ENCODE data around the gene KDM5A.

DNA sequence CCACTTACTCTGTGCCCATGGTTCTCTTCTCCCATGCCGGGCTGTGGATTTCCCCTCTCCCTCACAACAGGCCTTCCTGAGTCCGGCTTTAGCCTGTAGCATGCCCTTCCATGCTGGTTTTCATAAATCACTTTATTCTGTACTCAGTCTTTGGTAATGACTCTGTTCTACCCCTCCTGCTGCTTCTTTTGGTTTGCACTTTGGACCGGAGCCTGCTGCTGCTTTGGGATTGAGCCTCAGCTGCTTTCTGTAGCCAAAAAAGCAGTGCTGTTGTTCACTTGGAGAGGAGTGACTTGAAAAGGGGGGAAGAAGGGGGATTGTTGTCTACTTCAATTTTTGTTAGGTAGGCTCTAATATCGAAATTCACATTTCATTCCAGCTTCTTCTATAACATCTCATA lies 118.0 kb downstream of the KDM5A start:
- TF ChIP-seq, protein P1, sequence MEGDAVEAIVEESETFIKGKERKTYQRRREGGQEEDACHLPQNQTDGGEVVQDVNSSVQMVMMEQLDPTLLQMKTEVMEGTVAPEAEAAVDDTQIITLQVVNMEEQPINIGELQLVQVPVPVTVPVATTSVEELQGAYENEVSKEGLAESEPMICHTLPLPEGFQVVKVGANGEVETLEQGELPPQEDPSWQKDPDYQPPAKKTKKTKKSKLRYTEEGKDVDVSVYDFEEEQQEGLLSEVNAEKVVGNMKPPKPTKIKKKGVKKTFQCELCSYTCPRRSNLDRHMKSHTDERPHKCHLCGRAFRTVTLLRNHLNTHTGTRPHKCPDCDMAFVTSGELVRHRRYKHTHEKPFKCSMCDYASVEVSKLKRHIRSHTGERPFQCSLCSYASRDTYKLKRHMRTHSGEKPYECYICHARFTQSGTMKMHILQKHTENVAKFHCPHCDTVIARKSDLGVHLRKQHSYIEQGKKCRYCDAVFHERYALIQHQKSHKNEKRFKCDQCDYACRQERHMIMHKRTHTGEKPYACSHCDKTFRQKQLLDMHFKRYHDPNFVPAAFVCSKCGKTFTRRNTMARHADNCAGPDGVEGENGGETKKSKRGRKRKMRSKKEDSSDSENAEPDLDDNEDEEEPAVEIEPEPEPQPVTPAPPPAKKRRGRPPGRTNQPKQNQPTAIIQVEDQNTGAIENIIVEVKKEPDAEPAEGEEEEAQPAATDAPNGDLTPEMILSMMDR (IDR thresholded peaks at IDR 0.05; ENCODE audit: poor library complexity, severe bottlenecking), result no peak
- TF ChIP-seq SMC3 (conservative IDR thresholded peaks at IDR 0.05; ENCODE audit: poor library complexity), result no peak
- TF ChIP-seq EP300 (conservative IDR thresholded peaks at IDR 0.05; ENCODE audit: poor library complexity, severe bottlenecking), result no peak
- no peak for TF ChIP-seq EZH2 (IDR thresholded peaks at IDR 0.05; ENCODE audit: borderline replicate concordance, insufficient read depth, low read length, poor library complexity, severe bottlenecking)
- no peak for TF ChIP-seq POLR2AphosphoS5 (IDR thresholded peaks at IDR 0.05)
- no peak for TF ChIP-seq MXI1 (conservative IDR thresholded peaks at IDR 0.05; ENCODE audit: poor library complexity, severe bottlenecking)
- no peak for TF ChIP-seq RAD21 (conservative IDR thresholded peaks at IDR 0.05)
- no peak for TF ChIP-seq TAF1 (IDR thresholded peaks at IDR 0.05; ENCODE audit: low read depth)
- TF ChIP-seq, protein P2, sequence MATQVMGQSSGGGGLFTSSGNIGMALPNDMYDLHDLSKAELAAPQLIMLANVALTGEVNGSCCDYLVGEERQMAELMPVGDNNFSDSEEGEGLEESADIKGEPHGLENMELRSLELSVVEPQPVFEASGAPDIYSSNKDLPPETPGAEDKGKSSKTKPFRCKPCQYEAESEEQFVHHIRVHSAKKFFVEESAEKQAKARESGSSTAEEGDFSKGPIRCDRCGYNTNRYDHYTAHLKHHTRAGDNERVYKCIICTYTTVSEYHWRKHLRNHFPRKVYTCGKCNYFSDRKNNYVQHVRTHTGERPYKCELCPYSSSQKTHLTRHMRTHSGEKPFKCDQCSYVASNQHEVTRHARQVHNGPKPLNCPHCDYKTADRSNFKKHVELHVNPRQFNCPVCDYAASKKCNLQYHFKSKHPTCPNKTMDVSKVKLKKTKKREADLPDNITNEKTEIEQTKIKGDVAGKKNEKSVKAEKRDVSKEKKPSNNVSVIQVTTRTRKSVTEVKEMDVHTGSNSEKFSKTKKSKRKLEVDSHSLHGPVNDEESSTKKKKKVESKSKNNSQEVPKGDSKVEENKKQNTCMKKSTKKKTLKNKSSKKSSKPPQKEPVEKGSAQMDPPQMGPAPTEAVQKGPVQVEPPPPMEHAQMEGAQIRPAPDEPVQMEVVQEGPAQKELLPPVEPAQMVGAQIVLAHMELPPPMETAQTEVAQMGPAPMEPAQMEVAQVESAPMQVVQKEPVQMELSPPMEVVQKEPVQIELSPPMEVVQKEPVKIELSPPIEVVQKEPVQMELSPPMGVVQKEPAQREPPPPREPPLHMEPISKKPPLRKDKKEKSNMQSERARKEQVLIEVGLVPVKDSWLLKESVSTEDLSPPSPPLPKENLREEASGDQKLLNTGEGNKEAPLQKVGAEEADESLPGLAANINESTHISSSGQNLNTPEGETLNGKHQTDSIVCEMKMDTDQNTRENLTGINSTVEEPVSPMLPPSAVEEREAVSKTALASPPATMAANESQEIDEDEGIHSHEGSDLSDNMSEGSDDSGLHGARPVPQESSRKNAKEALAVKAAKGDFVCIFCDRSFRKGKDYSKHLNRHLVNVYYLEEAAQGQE (IDR thresholded peaks at IDR 0.05; ENCODE audit: borderline replicate concordance), result no peak
